Measurements from ENCODE around the gene ACTL6A. TPM values are rescaled to one million over a fixed set of nuclear protein-coding genes. Genes with fewer than 3 reads are reported as not detected.

The ACTL6A gene
- total and polyA plus RNA-seq, 2 experiments from 2014 or later = 58.3 to 68.1 TPM

DNA sequence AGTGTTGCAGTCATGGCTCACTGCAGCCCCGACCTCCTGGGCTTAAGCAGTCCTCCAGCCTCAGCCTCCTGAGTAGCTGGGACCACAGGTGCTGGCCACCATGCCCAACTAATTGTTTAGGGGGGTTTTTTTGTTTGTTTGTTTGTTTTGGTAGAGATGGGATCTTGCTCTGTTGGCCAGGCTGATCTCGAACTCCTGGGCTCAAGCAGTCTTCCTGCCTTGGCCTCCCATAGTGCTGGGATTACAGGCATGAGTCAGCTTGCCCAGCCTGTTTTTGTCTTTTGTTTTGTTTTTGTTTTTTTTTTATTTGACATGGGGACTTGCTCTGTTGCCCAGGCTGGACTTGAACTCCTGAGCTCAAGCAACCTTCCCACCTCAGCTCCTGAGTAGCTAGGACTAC lies 59.3 kb downstream of the ACTL6A start:
- no peak for DNase-seq (ENCODE audit: low read depth in 1 of 2, low spot score in 1 of 2)
- H3K4me1 ChIP-seq (ENCODE audit: low read depth) = no peaks in the 10 kb centered on the region
- H3K27me3 ChIP-seq = no peaks in the 10 kb centered on the region
- TF ChIP-seq, protein P1, sequence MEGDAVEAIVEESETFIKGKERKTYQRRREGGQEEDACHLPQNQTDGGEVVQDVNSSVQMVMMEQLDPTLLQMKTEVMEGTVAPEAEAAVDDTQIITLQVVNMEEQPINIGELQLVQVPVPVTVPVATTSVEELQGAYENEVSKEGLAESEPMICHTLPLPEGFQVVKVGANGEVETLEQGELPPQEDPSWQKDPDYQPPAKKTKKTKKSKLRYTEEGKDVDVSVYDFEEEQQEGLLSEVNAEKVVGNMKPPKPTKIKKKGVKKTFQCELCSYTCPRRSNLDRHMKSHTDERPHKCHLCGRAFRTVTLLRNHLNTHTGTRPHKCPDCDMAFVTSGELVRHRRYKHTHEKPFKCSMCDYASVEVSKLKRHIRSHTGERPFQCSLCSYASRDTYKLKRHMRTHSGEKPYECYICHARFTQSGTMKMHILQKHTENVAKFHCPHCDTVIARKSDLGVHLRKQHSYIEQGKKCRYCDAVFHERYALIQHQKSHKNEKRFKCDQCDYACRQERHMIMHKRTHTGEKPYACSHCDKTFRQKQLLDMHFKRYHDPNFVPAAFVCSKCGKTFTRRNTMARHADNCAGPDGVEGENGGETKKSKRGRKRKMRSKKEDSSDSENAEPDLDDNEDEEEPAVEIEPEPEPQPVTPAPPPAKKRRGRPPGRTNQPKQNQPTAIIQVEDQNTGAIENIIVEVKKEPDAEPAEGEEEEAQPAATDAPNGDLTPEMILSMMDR (IDR thresholded peaks at IDR 0.05; ENCODE audit: low read depth, low read length) = no peak
- no peaks in the 10 kb centered on the region for H3K9me3 ChIP-seq (ENCODE audit: low read depth)
- H3K36me3 ChIP-seq = peaks cover 61% of the 10 kb centered on the region
- H3K4me3 ChIP-seq = no peak overlapping the region
- H3K27ac ChIP-seq = no peak overlapping the region

DNA sequence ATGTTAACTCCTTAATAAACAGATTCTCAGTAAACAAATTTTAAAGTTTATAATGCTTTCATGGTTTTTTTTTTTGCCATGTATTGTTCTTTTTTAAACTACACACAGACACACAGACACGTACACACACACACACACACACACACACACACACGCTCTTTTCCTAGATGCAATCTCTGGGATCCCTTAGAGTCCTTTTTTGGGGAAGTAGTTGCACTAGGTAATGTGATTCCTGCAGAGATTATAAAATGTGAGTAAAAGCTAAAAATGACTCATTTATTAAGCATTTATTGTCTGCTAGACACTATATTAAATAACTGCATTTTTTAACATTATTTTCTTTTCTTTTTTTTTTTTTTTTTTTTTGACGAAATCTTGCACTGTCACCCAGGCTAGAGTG lies 61.7 kb downstream of the ACTL6A start:
- Histone ChIP-seq H3K4me3 (no peak overlapping the region), H3K4me1 (ENCODE audit: low read depth) (no peaks in the 10 kb centered on the region), H3K9me3 (ENCODE audit: low read depth) (no peaks in the 10 kb centered on the region), H3K27me3 (no peaks in the 10 kb centered on the region), H3K27ac (no peak overlapping the region), H3K36me3 (peaks cover 41% of the 10 kb centered on the region)
- TF ChIP-seq, protein P1 (IDR thresholded peaks at IDR 0.05; ENCODE audit: low read depth, low read length) = no peak
- DNase-seq (ENCODE audit: low read depth in 1 of 2, low spot score in 1 of 2) = no peak

DNA sequence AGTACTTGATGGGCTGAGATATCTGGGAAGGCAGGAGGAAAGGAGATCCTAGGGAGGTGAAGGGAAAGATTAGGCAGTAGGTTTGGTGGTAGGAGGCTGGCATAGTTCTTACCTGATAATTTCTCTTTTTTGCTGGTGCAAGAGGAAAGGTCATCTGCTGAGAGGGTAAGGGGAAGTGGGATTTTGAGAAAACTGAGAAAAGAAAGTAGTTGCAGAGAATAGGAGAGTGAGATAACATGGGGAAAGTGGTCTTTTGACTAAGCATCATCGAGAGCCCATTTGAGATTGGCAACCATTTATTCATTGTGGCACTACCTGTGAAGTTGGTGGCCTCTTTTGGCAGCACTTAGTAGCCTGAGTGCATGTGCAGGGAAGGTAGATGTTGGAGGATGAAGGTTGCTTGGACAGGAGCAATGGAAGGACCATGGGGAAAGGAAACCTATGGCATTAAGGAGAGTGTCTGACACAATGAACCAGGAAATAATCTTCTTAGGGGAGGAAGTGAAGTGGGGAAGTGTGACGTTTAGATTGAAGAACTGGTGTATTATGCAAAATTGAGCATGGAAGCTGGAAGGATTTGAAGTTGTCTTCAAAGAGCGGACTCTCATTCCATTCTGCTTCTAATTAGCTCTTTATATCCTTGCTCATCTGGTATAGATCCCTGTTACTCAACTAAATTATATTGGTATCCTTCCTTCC lies 68.2 kb downstream of the ACTL6A start:
- Histone ChIP-seq H3K27me3 (no peaks in the 10 kb centered on the region), H3K4me1 (ENCODE audit: low read depth) (no peaks in the 10 kb centered on the region), H3K4me3 (no peak overlapping the region), H3K36me3 (no peaks in the 10 kb centered on the region), H3K27ac (no peak overlapping the region), H3K9me3 (ENCODE audit: low read depth) (no peaks in the 10 kb centered on the region)
- no peak for DNase-seq (ENCODE audit: low read depth in 1 of 2, low spot score in 1 of 2)
- TF ChIP-seq, protein P1 (IDR thresholded peaks at IDR 0.05; ENCODE audit: low read depth, low read length) = no peak

Other genes with a start within 250 kb of the ACTL6A start
- 41.0 and 42.7 TPM in 2 replicates for gene ZNF639, start 239.9 kb upstream of the ACTL6A start, total RNA-seq
- gene ZNF639, start 239.9 kb upstream of the ACTL6A start, polyA plus RNA-seq = 39.7 and 42.0 TPM in 2 replicates
- 21.4 and 25.9 TPM in 2 replicates for gene MFN1, start 215.2 kb upstream of the ACTL6A start, total RNA-seq
- 17.3 and 24.9 TPM in 2 replicates for gene MFN1, start 215.2 kb upstream of the ACTL6A start, polyA plus RNA-seq
- gene GNB4, start 111.5 kb upstream of the ACTL6A start, total RNA-seq = 19.9 and 26.7 TPM in 2 replicates
- 18.4 and 29.6 TPM in 2 replicates for gene GNB4, start 111.5 kb upstream of the ACTL6A start, polyA plus RNA-seq
- gene MRPL47, start 41.7 kb downstream of the ACTL6A start, total RNA-seq = 32.0 and 41.6 TPM in 2 replicates
- gene MRPL47, start 41.7 kb downstream of the ACTL6A start, polyA plus RNA-seq = 75.1 and 106 TPM in 2 replicates
- gene NDUFB5, start 41.9 kb downstream of the ACTL6A start, total RNA-seq = 140 and 174 TPM in 2 replicates
- gene NDUFB5, start 41.9 kb downstream of the ACTL6A start, polyA plus RNA-seq = 309 and 317 TPM in 2 replicates
- gene USP13, start 90.1 kb downstream of the ACTL6A start, total RNA-seq = 28.6 and 30.6 TPM in 2 replicates
- 31.1 and 54.7 TPM in 2 replicates for gene USP13, start 90.1 kb downstream of the ACTL6A start, polyA plus RNA-seq

Data from cardiac muscle cell (in vitro differentiated cells and primary cell).